HG03159 (cell line): ENCODE measurements around the gene PGC.

Experiments
- ATAC-seq: cut with Tn5 transposase; IDR thresholded peaks from one replicate; pipeline ENCODE4 v1.9.1; 2021; ENCODE audit warnings: mild to moderate bottlenecking, moderate library complexity; ENCODE audit not compliant: unreplicated experiment

The PGC gene

DNA sequence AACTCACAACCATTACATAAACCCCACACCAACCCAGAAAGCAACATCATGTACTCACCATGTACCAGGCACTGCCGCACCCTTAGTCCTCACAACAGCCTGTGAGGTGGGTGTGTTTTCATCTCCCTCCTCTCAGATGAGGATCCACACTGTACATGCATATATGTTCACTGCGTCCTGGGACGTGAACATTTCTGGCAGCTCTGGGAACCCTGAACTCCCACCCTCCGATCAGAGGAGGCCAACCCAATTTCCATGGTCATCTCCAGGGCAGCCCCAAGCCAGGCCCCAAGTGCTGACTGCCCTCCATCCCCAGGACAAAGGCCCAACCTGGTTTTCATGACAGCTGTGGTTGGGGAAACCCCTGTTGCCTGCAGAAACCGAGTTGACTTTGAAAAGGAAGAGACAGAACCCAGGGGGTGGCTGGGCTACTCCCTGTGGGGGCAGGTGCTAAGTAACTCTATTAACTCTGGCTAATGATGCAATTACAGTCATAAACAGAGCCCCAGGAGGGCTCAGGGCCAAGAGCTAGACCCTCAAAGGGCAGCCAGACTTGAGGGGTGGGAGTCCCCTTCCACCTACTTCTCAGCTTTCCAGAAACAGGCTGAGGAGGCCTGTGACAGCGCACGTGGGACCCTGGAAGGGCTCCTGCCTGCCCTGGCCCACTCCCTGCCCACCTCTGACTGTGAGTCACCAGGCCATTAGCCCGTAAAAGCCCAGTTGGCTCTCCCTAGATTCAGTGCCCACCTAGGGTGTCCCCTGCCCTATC is 14.4 kb downstream of the PGC start:
- ATAC-seq: peak; percentile 36

DNA sequence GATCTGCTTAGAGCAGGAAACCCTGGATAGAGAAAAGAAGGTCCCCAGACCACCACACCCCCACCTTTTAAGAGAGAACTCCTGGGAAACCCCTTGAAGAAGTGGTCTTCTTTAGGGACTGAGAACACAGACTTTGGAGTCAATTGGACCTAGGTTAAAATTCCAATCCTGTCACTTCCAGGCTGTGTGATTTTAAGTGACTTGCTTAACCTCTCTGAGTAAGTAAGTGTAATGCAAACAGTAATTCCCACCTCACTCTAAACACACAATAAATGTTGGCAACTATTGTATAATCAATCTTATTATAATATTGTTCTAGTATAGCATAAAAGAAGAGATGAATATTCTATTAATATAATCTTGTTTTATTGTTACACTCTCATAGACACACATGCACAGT is 15.0 kb downstream of the PGC start:
- ATAC-seq: no peak

- no peak for ATAC-seq
Observed at GRCh38 chr6:41731561-41732086, 15.6 kb downstream of the PGC start.

GRCh38 chr6:41730531-41731436 is 16.4 kb downstream of the PGC start:
- ATAC-seq: no peak

- ATAC-seq: no peak
Observed at GRCh38 chr6:41729624-41730023, 17.6 kb downstream of the PGC start.

- no peak for ATAC-seq
Observed at GRCh38 chr6:41728954-41729353, 18.2 kb downstream of the PGC start.

DNA sequence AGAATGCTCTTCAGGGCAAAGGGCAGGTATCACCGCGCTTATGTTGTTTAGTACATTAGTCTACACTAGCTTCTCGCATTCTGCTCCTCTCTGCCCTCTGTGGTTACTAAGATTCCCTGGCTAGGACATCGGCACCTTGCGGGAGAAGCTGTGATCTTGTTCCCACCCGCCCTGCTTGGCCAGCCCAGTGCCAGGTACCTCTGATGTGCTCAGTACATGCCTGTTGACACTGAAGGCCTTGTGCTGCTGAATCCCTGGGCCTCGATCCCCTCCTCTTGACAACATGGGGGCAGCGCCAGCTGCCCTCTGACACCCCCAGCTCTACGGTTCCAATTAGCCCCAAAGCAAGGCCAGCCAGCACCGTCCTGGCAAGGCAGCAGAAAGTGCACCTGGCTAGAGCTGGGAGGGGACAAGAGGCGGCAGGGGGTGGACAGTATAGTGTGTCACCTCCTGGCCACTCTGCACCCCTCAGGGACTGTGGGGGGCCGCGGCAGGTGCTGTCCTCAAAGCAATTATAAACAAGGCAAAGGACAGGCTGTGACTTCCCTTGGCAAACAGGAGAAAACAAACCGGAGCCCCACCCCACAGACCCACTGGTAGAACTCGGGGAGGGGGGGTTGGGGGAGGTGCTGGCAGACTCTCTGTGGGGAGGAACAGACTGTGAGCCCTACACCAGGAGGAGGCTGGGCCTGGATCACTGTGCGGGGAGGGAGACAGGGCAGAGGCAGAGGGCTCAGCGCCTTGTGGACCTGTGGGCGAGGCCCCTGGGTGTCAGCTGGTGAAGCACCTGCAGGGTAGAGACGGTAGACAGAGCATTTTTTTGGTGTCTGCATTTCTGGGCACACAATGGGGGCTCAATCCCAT is 18.9 kb downstream of the PGC start:
- no peak for ATAC-seq

- no peak for ATAC-seq
Observed at GRCh38 chr6:41727705-41728072, 19.5 kb downstream of the PGC start.

DNA sequence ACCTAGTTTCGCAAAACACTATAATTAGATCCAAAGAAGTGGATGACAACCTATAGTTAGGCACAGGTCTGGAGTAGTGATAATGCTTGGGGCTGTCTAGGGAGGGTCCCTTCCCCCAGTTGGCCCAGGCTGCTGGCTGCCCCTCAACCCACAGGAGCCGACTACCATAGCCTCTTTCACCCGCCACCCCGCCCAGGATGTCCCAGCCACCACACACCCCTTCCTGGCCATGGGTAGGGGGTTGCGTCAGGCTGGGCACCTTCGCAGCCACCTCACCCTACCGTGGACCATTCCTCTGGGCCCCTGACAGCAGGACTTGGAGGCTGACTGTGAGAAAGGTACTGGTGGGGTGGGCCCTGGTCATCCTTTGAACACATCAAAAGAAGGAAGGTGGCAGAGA is 20.3 kb downstream of the PGC start:
- ATAC-seq: no peak

DNA sequence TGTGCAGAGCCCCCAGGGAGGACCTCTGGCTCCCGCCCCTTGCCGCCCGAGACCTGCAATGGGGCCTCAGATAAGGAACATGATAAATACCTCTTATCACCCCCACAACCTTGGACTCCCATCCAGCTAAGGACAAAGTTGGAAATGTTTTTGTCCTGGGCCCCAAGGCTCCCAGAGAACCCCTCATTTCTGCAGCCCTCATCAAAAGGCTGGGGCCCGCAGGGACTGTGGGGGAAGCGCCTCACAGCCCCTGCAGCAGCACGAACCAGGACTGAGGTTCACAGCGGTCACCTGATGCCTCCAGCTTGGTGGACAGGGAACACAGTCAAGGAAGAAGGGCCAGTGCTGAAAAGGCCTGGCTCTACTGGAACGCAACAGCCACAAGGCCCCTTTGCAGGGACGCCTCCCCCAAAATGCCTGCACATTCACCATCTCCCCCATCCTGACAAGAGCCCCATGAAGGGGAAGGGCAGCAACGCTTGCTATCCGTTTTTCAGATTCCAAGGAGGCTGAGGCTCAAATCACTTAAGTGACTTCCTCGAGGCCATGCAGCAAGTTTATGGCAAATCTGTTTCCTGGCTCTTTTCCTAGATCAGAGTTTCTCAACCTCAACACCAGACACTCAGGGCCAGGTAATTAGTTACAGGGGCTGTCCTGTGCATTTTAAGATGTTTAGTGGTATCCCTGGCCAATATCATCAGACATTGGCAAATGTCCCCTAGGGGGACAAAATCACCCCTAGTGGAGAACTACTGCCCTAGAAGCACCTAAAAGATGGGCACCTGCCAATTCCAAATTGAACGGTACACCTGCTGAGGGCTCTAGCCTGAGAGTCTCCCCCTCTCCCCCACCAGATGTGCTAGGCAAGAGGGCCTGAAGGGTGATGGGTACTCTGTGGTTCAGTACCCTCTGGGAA is 22.4 kb downstream of the PGC start:
- ATAC-seq: no peak

- ATAC-seq: no peak
Observed at GRCh38 chr6:41724228-41724580, 23.0 kb downstream of the PGC start.

DNA sequence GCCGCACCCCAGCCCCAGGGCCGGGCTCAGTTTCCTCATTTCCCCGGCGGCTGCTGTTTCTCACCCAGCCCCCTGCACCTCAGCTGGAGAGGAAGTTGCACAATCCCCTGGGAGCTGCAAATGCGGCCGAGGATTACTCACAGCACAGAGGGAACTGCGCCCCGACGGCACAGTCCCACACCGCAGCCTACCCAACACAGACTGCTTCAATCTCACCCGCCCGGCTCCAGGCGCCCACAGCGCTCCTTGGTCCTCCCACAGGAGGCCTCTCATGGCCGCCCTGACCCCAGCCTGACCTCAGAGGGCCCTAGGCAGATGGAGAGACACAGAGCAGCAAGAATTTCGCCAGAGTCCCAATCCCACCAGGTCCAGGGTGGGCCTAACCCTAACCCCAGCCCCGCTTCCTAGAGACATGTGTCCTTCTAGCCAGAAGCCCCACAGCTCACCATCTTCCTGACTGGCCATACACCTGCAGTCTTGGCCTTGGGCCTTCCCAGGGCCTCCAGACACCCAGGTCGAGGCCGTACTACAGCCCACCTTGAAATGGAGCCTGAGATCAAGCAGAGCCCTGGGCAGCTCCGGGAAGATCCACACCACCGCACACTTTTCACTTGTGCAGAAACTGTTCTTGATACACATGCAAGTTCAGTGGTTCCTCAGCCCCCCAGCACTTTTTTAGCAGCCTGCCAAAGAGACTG is 23.5 kb downstream of the PGC start:
- peak; percentile 74 for ATAC-seq

- ATAC-seq: no peak
Observed at GRCh38 chr6:41722969-41723529, 24.1 kb downstream of the PGC start.

DNA sequence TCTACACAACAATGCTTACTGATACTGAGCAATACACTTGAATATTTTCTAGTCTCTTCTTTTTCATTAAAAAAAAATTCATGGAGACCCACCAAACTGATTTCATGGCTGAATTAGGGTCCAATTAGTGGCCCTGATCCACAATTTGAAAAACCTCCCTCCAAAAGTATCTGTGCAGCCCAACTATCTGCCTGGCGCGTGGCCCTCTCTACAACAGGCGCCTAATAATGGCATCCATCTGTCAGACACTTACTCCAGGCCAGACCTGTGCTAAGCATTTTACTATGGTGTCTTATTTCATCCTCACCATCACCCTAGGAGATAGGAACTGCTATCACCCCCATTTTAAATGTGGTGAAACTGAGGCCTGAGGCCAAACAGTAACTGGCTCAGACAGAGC is 25.8 kb downstream of the PGC start:
- ATAC-seq: no peak

GRCh38 chr6:41720783-41721182 is 26.4 kb downstream of the PGC start:
- no peak for ATAC-seq

GRCh38 chr6:41720262-41720620 is 27.0 kb downstream of the PGC start:
- no peak for ATAC-seq

GRCh38 chr6:41719436-41720261 is 27.5 kb downstream of the PGC start:
- ATAC-seq: no peak

- ATAC-seq: no peak
Observed at GRCh38 chr6:41718828-41719227, 28.4 kb downstream of the PGC start.
